Right lobe of liver (tissue), 4 donors: Measurements from ENCODE around the gene DLG2.

ENCODE experiments used
- POLR2A ChIP-seq: fragments of 450-650 bp; IDR thresholded peaks from one replicate; pipeline ENCODE4 v1.6.1; 2017; ENCODE audit warnings: antibody characterized with exemption, mild to moderate bottlenecking
- TF ChIP-seq, protein P1 (sequence below), 4 donors: fragments of 200-600 bp in 3 of 4; fragments of 450-650 bp in 1 of 4; IDR thresholded peaks; one replicate each; pipeline versions ENCODE4 v1.5.1 to v1.8.0; 2016 to 2022; ENCODE audit warnings: antibody characterized with exemption in 4 of 4, mild to moderate bottlenecking in 2 of 4
- donor health status: DM: no; HTN: no; CAD: no.
- donor health status: DM: no; HTN: no; CAD: no.
- donor health status: DM: no; HTN: yes; CAD: no.

DNA sequence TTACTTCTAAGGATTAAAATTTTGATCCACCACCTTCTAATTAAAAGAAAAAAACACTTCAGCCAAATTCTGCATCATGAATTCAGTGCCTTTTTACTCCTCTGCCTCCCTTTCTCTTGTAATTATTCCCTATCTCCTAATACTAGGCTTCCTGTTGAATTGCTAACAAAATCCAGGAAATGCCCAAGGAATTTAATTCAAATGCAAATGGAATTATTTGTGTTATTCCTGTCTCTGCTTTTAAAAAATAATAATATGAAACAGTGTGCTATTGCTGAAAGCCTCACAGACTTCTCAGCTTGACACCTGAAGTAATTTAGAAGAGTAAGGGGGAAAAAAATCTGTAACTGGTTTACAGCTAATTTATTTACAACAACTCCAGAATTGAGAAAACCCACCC, 85.5 kb downstream of the DLG2 start:
- TF ChIP-seq, protein P1, sequence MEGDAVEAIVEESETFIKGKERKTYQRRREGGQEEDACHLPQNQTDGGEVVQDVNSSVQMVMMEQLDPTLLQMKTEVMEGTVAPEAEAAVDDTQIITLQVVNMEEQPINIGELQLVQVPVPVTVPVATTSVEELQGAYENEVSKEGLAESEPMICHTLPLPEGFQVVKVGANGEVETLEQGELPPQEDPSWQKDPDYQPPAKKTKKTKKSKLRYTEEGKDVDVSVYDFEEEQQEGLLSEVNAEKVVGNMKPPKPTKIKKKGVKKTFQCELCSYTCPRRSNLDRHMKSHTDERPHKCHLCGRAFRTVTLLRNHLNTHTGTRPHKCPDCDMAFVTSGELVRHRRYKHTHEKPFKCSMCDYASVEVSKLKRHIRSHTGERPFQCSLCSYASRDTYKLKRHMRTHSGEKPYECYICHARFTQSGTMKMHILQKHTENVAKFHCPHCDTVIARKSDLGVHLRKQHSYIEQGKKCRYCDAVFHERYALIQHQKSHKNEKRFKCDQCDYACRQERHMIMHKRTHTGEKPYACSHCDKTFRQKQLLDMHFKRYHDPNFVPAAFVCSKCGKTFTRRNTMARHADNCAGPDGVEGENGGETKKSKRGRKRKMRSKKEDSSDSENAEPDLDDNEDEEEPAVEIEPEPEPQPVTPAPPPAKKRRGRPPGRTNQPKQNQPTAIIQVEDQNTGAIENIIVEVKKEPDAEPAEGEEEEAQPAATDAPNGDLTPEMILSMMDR (IDR thresholded peaks at IDR 0.05): no peak
- no peak for TF ChIP-seq POLR2A
